GM19238 (cell line): ENCODE data around the gene SNAP25.

ENCODE experiments used
- DNase-seq: peaks from one replicate; pipeline ENCODE4 v3.0.0; 2011; ENCODE audit warnings: low spot score; ENCODE audit not compliant: insufficient read length

The SNAP25 gene

GRCh38 chr20:10263385-10264165 lies 44.9 kb downstream of the SNAP25 start:
- DNase-seq = no peak

- DNase-seq = no peak
These were observed 45.5 kb downstream of the SNAP25 start for GRCh38 chr20:10264166-10264558.

GRCh38 chr20:10268636-10269035 lies 50.0 kb downstream of the SNAP25 start:
- DNase-seq = no peak

GRCh38 chr20:10270630-10271029 lies 52.0 kb downstream of the SNAP25 start:
- DNase-seq = no peak

GRCh38 chr20:10271494-10272219 lies 53.0 kb downstream of the SNAP25 start:
- DNase-seq = no peak

- no peak for DNase-seq
These were observed 58.4 kb downstream of the SNAP25 start for GRCh38 chr20:10276878-10277580.

- DNase-seq = no peak
These were observed 59.0 kb downstream of the SNAP25 start for GRCh38 chr20:10277616-10278015.

- DNase-seq = no peak
These were observed 59.8 kb downstream of the SNAP25 start for GRCh38 chr20:10278412-10278811.

- no peak for DNase-seq
These were observed 61.6 kb downstream of the SNAP25 start for GRCh38 chr20:10280018-10280908.

GRCh38 chr20:10281911-10282310 lies 63.3 kb downstream of the SNAP25 start:
- no peak for DNase-seq

GRCh38 chr20:10282979-10283456 lies 64.4 kb downstream of the SNAP25 start:
- DNase-seq = no peak

- DNase-seq = no peak
These were observed 67.7 kb downstream of the SNAP25 start for GRCh38 chr20:10286356-10286755.

- DNase-seq = no peak
These were observed 69.8 kb downstream of the SNAP25 start for GRCh38 chr20:10288421-10288820.

- DNase-seq = no peak
These were observed 70.5 kb downstream of the SNAP25 start for GRCh38 chr20:10288954-10289646.

GRCh38 chr20:10291568-10292248 lies 73.1 kb downstream of the SNAP25 start:
- DNase-seq = no peak

- DNase-seq = no peak
These were observed 78.6 kb downstream of the SNAP25 start for GRCh38 chr20:10297223-10297622.

GRCh38 chr20:10297684-10298240 lies 79.1 kb downstream of the SNAP25 start:
- DNase-seq = no peak

GRCh38 chr20:10300582-10301446 lies 82.2 kb downstream of the SNAP25 start:
- no peak for DNase-seq

GRCh38 chr20:10303852-10304251 lies 85.2 kb downstream of the SNAP25 start:
- no peak for DNase-seq
